ENCODE results near the gene LCTL.
"Not testable (repeated sequence)": the region's sequence is repeated elsewhere in the genome, so short reads cannot be mapped to it uniquely, and the experiment has no call there.

LCTL gene

GRCh38 chr15:66591322-66591862, 25.6 kb upstream of the LCTL start:
- DNase-seq = no peak

DNA sequence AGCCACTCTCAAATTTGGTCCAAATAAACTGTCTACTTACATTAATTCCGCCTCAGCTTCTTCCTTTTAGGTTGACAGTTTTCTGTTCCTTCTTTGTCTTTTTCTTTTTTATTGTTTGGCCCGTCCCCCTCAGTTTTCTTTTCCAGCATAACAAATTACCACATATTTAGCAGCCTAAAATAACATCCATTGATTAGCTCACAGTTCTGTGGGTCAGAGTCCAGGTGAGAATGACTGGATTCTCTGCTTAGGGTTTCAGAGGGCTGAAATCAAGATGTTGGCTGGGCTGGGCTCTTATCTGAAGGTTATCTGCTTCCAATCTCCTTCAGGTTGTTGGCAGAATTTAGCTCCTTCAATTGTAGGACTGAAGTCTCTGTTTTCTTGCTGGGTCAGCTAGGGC, 24.6 kb upstream of the LCTL start:
- DNase-seq = no peak

DNA sequence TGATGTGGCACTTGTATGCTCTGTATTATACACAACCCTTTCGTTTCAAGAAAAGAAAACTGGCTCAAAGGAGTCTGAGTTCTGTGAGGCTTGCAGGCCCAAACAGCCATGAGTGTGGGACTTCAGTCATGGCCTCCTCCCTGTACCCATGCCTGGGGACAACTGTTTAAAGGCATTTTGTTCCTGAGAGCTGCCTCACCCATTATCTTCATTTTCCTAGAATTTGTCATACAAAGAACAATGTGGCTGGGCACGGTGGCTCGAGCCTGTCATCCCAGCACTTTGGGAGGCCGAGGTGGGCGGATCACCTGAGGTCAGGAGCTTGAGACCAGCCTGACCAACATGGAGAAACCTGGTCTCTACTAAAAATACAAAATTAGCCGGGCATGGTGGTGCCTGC, 23.6 kb upstream of the LCTL start:
- DNase-seq = not testable (repeated sequence)

GRCh38 chr15:66588971-66589370, 23.2 kb upstream of the LCTL start:
- DNase-seq = no peak

GRCh38 chr15:66588537-66588936, 22.7 kb upstream of the LCTL start:
- no peak for DNase-seq

DNA sequence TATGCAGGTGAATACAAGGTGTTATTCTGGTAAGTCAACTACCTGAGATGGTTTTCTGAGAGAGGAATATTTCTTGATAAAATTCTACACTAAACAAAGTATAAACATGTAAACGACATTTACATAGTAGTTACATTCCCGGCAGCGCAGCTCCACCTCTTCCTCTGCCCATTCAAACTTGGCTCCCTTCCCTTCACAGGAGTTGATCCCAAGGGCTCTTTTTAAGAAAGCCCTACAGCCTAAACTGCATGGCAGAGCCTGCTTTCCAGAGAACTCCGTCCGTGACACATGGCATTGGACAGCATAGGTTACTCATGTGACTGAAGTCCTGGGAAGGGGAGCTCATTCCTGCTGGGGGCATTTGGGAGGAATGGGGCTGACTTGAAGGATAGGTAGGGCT, 22.0 kb upstream of the LCTL start:
- DNase-seq = no peak

DNA sequence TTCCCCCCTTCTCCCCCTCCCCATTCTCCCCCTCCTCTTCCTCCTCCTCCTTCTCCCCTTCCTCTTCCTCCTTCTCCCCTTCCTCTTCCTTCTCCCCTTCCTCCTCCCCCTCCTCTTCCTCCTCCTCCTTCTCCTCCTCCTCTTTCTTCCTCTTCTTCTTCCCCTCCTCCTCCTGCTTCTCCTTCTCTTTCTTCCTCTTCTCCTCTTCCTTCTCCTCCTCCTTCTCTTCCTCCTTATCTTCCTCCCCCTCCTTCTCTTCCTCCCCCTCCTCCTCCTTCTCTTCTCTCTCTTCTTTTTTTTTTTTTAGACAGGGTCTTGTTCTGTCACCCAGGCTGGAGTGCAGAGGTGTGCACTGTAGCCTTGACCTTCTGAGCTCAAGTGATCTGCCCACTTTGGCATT, 21.2 kb upstream of the LCTL start:
- no peak for DNase-seq

- DNase-seq = no peak
Measured at GRCh38 chr15:66586155-66586976, 20.6 kb upstream of the LCTL start.

- no peak for DNase-seq
Measured at GRCh38 chr15:66581972-66582537, 16.3 kb upstream of the LCTL start.

GRCh38 chr15:66580643-66581042, 14.8 kb upstream of the LCTL start:
- DNase-seq = no peak

GRCh38 chr15:66578286-66578875, 12.6 kb upstream of the LCTL start:
- no peak for DNase-seq

- DNase-seq = no peak
Measured at GRCh38 chr15:66574596-66574950, 8.8 kb upstream of the LCTL start.

- no peak for DNase-seq
Measured at GRCh38 chr15:66573719-66574595, 8.2 kb upstream of the LCTL start.

- no peak for DNase-seq
Measured at GRCh38 chr15:66573348-66573718, 7.5 kb upstream of the LCTL start.

- DNase-seq = no peak
Measured at GRCh38 chr15:66572146-66572545, 6.3 kb upstream of the LCTL start.

DNA sequence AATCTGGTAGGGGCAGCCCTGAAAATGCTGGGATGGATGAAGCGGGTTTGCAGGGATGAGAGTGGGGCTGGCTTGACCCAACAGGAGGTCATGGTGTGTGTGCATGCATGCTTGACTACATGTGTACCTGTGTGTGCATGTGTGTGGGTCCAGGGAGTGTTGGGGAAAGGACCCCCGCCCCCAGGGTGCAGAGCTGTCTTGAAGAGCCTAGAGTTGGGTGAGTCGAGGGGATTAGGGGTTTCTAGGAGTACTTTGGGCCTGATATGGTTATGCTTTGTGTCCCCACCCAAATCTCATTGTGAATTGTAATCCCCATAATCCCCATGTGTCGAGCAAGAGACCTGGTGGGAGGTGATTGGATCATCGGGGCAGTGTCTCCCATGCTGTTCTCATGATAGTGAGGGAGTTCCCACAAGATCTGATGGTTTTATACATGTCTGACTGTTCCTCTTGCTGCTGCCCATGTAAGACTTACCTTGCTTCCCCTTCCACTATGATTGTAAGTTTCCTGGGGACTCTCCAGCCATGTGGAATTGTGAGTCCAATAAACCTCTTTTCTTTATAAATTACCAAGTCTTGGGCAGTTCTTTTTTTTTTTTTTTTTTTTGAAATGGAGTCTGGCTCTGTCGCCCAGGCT, 5.2 kb upstream of the LCTL start:
- no peak for DNase-seq

DNA sequence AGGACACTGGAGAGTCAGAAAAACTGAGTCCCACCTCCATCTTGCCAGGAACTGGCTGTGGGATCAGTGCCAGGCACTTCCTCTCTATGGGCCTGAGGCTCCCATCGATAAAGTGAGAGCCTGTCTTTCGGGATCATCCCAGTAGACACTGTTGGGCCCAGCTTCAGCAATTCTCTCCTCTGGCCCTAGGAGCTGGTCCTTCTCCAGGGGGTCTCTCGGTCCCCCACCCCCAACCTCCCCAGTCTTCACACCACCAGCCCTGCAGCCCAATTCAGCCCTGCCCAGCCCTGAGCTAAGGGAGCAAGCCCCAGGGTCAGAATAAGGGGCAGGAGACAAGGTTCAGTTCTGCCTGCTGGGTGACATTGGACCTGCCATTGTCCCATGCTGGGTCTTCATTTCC, 4.5 kb upstream of the LCTL start:
- DNase-seq = no peak

- no peak for DNase-seq
Measured at GRCh38 chr15:66569461-66570137, 3.8 kb upstream of the LCTL start.

- no peak for DNase-seq
Measured at GRCh38 chr15:66567897-66568296, 2.1 kb upstream of the LCTL start.

GRCh38 chr15:66566963-66567531, 1.2 kb upstream of the LCTL start:
- no peak for DNase-seq

DNA sequence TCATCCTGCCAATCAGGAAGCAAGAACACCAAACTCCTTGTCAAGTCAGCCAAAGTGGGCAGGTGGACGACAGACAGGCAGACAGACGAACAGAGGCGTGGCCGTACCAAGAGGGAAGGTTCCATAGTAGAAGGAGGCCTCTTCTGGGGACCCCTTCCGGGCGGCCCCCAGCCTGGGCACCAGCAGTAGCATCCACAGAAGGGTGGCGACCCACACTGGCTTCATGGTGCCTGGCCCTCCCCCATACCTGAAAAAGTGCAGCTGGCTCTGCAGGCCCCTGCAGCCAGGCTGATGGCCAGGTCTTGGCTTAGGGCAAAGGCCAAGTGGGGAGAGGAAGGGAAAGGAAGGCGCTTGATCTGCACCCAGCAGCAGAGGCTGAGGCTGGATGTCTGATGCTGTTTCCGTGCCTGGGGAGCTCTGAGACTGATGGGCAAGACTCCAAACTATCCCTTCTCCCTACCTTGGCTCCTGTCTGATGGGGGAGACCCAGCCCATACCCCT, 607 bp downstream of the LCTL start:
- no peak for DNase-seq

All from NCI-H2107 (cell line).